SK-N-SH treated with all-trans-retinoic acid at 6 μM for 48 hours (cell line): ENCODE data around the gene RPA4.

ENCODE experiments used
- ATAC-seq: fragments of 200-7000 bp; cut with Tn5 transposase; 3 replicates; pipeline ENCODE4 v1.9.1; 2020; ENCODE audit warnings: mild to moderate bottlenecking, moderate library complexity
- ARNTL ChIP-seq: fragments of 450-650 bp; formaldehyde crosslinking; IDR thresholded peaks from 2 replicates; pipeline ENCODE4 v1.5.0; 2020; ENCODE audit warnings: low read depth, mild to moderate bottlenecking, moderate library complexity, borderline replicate concordance
- BACH2 ChIP-seq: fragments of 250-450 bp; sonication (Bioruptor Pico); IDR thresholded peaks from 2 replicates; pipeline ENCODE4 v1.9.0; 2021; ENCODE audit warnings: mild to moderate bottlenecking, borderline replicate concordance
- CREB5 ChIP-seq: fragments of 250-450 bp; sonication (Bioruptor Pico); IDR thresholded peaks from 2 replicates; pipeline ENCODE4 v1.5.1; 2020; ENCODE audit warnings: low read depth, mild to moderate bottlenecking, moderate library complexity
- CSRNP3 ChIP-seq: fragments of 250-450 bp; sonication (Bioruptor Pico); IDR thresholded peaks from 2 replicates; pipeline ENCODE4 v1.5.1; 2021; ENCODE audit warnings: mild to moderate bottlenecking, moderate library complexity
- ESRRG ChIP-seq: fragments of 250-450 bp; sonication (Bioruptor Pico); IDR thresholded peaks from 2 replicates; pipeline ENCODE4 v1.6.1; 2021; ENCODE audit warnings: mild to moderate bottlenecking
- ISL1 ChIP-seq: fragments of 250-450 bp; sonication (Bioruptor Pico); IDR thresholded peaks from 2 replicates; pipeline ENCODE4 v2.1.2; 2022; ENCODE audit warnings: mild to moderate bottlenecking, moderate library complexity
- OSR1 ChIP-seq: fragments of 250-450 bp; sonication (Bioruptor Pico); IDR thresholded peaks from 2 replicates; pipeline ENCODE4 v1.8.0; 2022; ENCODE audit warnings: moderate library complexity, mild to moderate bottlenecking, inconsistent platforms
- PPARA ChIP-seq: fragments of 250-450 bp; sonication (Bioruptor Pico); IDR thresholded peaks from 2 replicates; pipeline ENCODE4 v1.5.0; 2020; ENCODE audit warnings: mild to moderate bottlenecking, borderline replicate concordance
- RARB ChIP-seq: fragments of 250-450 bp; sonication (Bioruptor Pico); IDR thresholded peaks from 2 replicates; pipeline ENCODE4 v1.8.0; 2021; ENCODE audit warnings: mild to moderate bottlenecking, moderate library complexity
- TCF4 ChIP-seq: fragments of 250-450 bp; sonication (Bioruptor Pico); IDR thresholded peaks from 2 replicates; pipeline ENCODE4 v1.8.0; 2021; ENCODE audit warnings: mild to moderate bottlenecking, moderate library complexity, borderline replicate concordance
- TOX ChIP-seq: fragments of 250-450 bp; sonication (Bioruptor Pico); IDR thresholded peaks from 2 replicates; pipeline ENCODE4 v1.8.0; 2021; ENCODE audit warnings: mild to moderate bottlenecking, moderate library complexity, borderline replicate concordance
- ZC3H10 ChIP-seq: fragments of 250-450 bp; sonication (Bioruptor Pico); IDR thresholded peaks from 2 replicates; pipeline ENCODE4 v1.5.1; 2021; ENCODE audit warnings: mild to moderate bottlenecking, moderate library complexity
- ZFP3 ChIP-seq: fragments of 250-450 bp; sonication (Bioruptor Pico); IDR thresholded peaks from 2 replicates; pipeline ENCODE4 v1.5.0; 2020; ENCODE audit warnings: mild to moderate bottlenecking, moderate library complexity
- ZFP30 ChIP-seq: fragments of 450-650 bp; formaldehyde crosslinking; IDR thresholded peaks from 2 replicates; pipeline ENCODE4 v1.5.0; 2022; ENCODE audit warnings: mild to moderate bottlenecking, moderate library complexity
- ZNF565 ChIP-seq: fragments of 450-650 bp; formaldehyde crosslinking; conservative IDR thresholded peaks from 2 replicates; pipeline ENCODE4 v1.5.0; 2020; ENCODE audit warnings: low read depth, mild to moderate bottlenecking, moderate library complexity
- ZNF70 ChIP-seq: fragments of 450-650 bp; formaldehyde crosslinking; IDR thresholded peaks from 2 replicates; pipeline ENCODE4 v1.5.0; 2020; ENCODE audit warnings: mild to moderate bottlenecking, moderate library complexity
- ZNF8 ChIP-seq: fragments of 450-650 bp; formaldehyde crosslinking; IDR thresholded peaks from 2 replicates; pipeline ENCODE4 v1.5.0; 2020; ENCODE audit warnings: mild to moderate bottlenecking, moderate library complexity
- TF ChIP-seq, protein P1 (sequence below): fragments of 250-450 bp; sonication (Bioruptor Pico); IDR thresholded peaks from 2 replicates; pipeline ENCODE4 v1.8.0; 2020; ENCODE audit warnings: mild to moderate bottlenecking, moderate library complexity, borderline replicate concordance
- TF ChIP-seq, protein P2 (sequence below): fragments of 250-450 bp; sonication (Bioruptor Pico); IDR thresholded peaks from 2 replicates; pipeline ENCODE4 v1.8.0; 2021; ENCODE audit warnings: low read depth, mild to moderate bottlenecking, moderate library complexity, borderline replicate concordance

Gene RPA4

GRCh38 chrX:96889726-96890125 is 6.0 kb downstream of the RPA4 start (continued):
- TF ChIP-seq PPARA (CRISPR knock-in tag), result no peak
- TF ChIP-seq BACH2, result no peak

DNA sequence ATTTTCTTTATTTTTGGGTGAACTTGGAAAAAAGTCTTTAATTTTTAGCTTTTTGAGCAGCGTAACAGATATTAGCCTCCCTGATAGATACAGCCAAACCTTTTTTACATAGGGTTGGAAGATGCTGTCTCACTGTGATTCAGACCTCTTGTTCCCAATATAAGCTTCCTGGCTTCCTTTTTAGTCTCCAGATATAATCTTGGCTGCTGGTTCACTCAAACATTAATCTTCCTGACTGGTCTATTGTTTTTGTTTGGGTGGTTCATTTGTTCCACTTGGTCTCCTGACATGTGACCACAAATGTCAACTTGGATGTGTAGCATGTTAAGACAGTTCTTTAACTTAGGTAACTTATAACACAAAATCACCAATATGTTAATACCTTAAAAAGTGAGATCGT is 23.0 kb downstream of the RPA4 start:
- no peak for TF ChIP-seq PPARA (CRISPR knock-in tag)
- ATAC-seq, result no peak

- ATAC-seq, result no peak
- no peak for TF ChIP-seq ZFP3 (CRISPR knock-in tag)
- no peak for TF ChIP-seq CSRNP3
- no peak for TF ChIP-seq ISL1 (CRISPR knock-in tag)
- no peak for TF ChIP-seq RARB (CRISPR knock-in tag)
- TF ChIP-seq, protein P1, sequence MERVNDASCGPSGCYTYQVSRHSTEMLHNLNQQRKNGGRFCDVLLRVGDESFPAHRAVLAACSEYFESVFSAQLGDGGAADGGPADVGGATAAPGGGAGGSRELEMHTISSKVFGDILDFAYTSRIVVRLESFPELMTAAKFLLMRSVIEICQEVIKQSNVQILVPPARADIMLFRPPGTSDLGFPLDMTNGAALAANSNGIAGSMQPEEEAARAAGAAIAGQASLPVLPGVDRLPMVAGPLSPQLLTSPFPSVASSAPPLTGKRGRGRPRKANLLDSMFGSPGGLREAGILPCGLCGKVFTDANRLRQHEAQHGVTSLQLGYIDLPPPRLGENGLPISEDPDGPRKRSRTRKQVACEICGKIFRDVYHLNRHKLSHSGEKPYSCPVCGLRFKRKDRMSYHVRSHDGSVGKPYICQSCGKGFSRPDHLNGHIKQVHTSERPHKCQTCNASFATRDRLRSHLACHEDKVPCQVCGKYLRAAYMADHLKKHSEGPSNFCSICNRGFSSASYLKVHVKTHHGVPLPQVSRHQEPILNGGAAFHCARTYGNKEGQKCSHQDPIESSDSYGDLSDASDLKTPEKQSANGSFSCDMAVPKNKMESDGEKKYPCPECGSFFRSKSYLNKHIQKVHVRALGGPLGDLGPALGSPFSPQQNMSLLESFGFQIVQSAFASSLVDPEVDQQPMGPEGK (CRISPR knock-in tag), result no peak
- no peak for TF ChIP-seq TOX
- no peak for TF ChIP-seq BACH2
- TF ChIP-seq ZNF8 (CRISPR knock-in tag), result no peak
- no peak for TF ChIP-seq TCF4 (CRISPR knock-in tag)
- TF ChIP-seq OSR1 (CRISPR knock-in tag), result no peak
- no peak for TF ChIP-seq ZNF565 (CRISPR knock-in tag)
- TF ChIP-seq ESRRG (CRISPR knock-in tag), result no peak
- TF ChIP-seq CREB5 (CRISPR knock-in tag), result no peak
Observed at GRCh38 chrX:96907516-96908272, 24.0 kb downstream of the RPA4 start.

GRCh38 chrX:96909291-96909690 is 25.6 kb downstream of the RPA4 start:
- ATAC-seq, result no peak
- TF ChIP-seq ZNF70 (CRISPR knock-in tag) (no peak), ISL1 (CRISPR knock-in tag) (no peak), CREB5 (CRISPR knock-in tag) (no peak), ARNTL (no peak), CSRNP3 (no peak), OSR1 (CRISPR knock-in tag) (no peak), ZFP30 (CRISPR knock-in tag) (no peak), TOX (no peak), ZC3H10 (CRISPR knock-in tag) (no peak)
- TF ChIP-seq, protein P2, sequence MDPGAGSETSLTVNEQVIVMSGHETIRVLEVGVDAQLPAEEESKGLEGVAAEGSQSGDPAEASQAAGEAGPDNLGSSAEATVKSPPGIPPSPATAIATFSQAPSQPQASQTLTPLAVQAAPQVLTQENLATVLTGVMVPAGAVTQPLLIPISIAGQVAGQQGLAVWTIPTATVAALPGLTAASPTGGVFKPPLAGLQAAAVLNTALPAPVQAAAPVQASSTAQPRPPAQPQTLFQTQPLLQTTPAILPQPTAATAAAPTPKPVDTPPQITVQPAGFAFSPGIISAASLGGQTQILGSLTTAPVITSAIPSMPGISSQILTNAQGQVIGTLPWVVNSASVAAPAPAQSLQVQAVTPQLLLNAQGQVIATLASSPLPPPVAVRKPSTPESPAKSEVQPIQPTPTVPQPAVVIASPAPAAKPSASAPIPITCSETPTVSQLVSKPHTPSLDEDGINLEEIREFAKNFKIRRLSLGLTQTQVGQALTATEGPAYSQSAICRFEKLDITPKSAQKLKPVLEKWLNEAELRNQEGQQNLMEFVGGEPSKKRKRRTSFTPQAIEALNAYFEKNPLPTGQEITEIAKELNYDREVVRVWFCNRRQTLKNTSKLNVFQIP, result no peak
